H1 (cell line): ENCODE results near the gene RTN4. TPM values are rescaled to one million over a fixed set of nuclear protein-coding genes. Genes with fewer than 3 reads are reported as not detected.

Experiments
- FOSL1 ChIP-seq: IDR thresholded peaks from 2 replicates; pipeline ENCODE4 v1.6.1; 2011; ENCODE audit warnings: mild to moderate bottlenecking, low read depth, low read length, moderate library complexity; ENCODE audit not compliant: insufficient read depth
- GABPA ChIP-seq: IDR thresholded peaks from 2 replicates; pipeline ENCODE4 v1.6.1; 2011; ENCODE audit warnings: mild to moderate bottlenecking, low read length, moderate library complexity, borderline replicate concordance; ENCODE audit not compliant: insufficient read depth
- GTF2F1 ChIP-seq: IDR thresholded peaks from 2 replicates; pipeline ENCODE4 v1.6.1; 2012; ENCODE audit warnings: low read depth, low read length, improper control_type of control experiment, borderline replicate concordance
- JUN ChIP-seq: IDR thresholded peaks from 2 replicates; pipeline ENCODE4 v1.6.1; 2011; ENCODE audit warnings: low read depth, mild to moderate bottlenecking, improper control_type of control experiment, low read length
- RFX5 ChIP-seq: IDR thresholded peaks from 2 replicates; pipeline ENCODE4 v1.6.1; 2011; ENCODE audit warnings: low read depth, low read length, improper control_type of control experiment, borderline replicate concordance
- polyA plus RNA-seq, 7 experiments: library from polyadenylated mRNA; depleted of rRNA in 3 of 7; stranded (reverse) in 5 of 7; unstranded in 2 of 7; fragments of >200 nt in 5 of 7; fragments of 200-250 nt in 2 of 7; gene quantifications; 1 replicate in 5 of 7; 2 replicates in 1 of 7; 4 replicates in 1 of 7; pipeline versions ENCODE4 v1.2.1 to v1.2.3, GENCODE V29; 2011 to 2013; ENCODE audit warnings: missing spikeins in 2 of 7, mixed read lengths in 2 of 7
- total RNA-seq: library from RNA; stranded (reverse); fragmentation: NEBNext Ultra II Directional; extraction: Animal tissue kit (Norgen Biotek cat#: 25700); gene quantifications from 2 replicates; pipeline ENCODE4 v1.2.1, GENCODE V29; 2021
- TF ChIP-seq, protein P1 (sequence below): fragments of 300-600 bp; sonication (generic); IDR thresholded peaks from 2 replicates; pipeline ENCODE4 v1.7.1; 2012; ENCODE audit warnings: low read length, moderate library complexity, mild to moderate bottlenecking, inconsistent platforms; ENCODE audit not compliant: insufficient replicate concordance
- TF ChIP-seq, protein P2 (sequence below): IDR thresholded peaks from 2 replicates; pipeline ENCODE4 v1.6.1; 2012; ENCODE audit warnings: inconsistent platforms

The RTN4 gene
- total and polyA plus RNA-seq, 2 of the 8 experiments (the other 6 are each of a cell fraction or from before 2014, with no cell fraction given) = 179 to 242 TPM

DNA sequence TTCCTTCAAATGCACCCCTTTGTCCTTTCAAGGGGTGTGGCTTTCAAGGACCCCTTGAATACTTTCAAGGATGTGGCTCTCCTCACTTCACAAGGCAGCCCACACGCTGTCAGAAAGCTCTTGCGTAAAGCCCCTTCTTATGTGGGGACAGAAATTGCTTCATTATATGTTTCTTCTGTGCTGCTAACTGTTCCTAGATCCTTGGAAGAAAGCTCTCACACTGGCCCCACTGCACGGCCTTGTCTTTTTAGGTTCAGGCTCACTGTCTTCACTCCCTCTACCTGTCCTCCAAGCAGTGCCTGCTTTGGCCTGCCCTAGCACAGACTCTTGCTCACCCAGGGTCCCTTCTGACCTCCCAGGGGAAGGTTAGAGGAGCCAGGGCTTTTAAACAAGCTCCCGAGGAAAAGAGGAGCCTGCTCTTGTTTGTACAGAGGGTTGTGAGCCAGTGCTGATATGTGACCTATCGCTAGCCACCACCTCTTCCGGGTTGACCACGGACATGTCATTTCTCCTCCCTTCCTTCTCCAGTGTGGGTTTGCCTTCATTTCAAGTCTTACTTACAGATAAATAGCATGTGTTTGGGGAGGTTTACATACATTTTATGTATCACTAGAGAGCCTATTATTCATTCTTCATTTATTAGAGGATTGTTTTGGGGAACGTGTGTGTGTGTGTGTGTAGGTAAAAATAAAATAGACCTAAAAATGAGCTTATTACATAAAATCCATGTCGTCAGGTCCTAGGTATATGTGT, 94.7 kb downstream of the RTN4 start (continued):
- TF ChIP-seq, protein P1, sequence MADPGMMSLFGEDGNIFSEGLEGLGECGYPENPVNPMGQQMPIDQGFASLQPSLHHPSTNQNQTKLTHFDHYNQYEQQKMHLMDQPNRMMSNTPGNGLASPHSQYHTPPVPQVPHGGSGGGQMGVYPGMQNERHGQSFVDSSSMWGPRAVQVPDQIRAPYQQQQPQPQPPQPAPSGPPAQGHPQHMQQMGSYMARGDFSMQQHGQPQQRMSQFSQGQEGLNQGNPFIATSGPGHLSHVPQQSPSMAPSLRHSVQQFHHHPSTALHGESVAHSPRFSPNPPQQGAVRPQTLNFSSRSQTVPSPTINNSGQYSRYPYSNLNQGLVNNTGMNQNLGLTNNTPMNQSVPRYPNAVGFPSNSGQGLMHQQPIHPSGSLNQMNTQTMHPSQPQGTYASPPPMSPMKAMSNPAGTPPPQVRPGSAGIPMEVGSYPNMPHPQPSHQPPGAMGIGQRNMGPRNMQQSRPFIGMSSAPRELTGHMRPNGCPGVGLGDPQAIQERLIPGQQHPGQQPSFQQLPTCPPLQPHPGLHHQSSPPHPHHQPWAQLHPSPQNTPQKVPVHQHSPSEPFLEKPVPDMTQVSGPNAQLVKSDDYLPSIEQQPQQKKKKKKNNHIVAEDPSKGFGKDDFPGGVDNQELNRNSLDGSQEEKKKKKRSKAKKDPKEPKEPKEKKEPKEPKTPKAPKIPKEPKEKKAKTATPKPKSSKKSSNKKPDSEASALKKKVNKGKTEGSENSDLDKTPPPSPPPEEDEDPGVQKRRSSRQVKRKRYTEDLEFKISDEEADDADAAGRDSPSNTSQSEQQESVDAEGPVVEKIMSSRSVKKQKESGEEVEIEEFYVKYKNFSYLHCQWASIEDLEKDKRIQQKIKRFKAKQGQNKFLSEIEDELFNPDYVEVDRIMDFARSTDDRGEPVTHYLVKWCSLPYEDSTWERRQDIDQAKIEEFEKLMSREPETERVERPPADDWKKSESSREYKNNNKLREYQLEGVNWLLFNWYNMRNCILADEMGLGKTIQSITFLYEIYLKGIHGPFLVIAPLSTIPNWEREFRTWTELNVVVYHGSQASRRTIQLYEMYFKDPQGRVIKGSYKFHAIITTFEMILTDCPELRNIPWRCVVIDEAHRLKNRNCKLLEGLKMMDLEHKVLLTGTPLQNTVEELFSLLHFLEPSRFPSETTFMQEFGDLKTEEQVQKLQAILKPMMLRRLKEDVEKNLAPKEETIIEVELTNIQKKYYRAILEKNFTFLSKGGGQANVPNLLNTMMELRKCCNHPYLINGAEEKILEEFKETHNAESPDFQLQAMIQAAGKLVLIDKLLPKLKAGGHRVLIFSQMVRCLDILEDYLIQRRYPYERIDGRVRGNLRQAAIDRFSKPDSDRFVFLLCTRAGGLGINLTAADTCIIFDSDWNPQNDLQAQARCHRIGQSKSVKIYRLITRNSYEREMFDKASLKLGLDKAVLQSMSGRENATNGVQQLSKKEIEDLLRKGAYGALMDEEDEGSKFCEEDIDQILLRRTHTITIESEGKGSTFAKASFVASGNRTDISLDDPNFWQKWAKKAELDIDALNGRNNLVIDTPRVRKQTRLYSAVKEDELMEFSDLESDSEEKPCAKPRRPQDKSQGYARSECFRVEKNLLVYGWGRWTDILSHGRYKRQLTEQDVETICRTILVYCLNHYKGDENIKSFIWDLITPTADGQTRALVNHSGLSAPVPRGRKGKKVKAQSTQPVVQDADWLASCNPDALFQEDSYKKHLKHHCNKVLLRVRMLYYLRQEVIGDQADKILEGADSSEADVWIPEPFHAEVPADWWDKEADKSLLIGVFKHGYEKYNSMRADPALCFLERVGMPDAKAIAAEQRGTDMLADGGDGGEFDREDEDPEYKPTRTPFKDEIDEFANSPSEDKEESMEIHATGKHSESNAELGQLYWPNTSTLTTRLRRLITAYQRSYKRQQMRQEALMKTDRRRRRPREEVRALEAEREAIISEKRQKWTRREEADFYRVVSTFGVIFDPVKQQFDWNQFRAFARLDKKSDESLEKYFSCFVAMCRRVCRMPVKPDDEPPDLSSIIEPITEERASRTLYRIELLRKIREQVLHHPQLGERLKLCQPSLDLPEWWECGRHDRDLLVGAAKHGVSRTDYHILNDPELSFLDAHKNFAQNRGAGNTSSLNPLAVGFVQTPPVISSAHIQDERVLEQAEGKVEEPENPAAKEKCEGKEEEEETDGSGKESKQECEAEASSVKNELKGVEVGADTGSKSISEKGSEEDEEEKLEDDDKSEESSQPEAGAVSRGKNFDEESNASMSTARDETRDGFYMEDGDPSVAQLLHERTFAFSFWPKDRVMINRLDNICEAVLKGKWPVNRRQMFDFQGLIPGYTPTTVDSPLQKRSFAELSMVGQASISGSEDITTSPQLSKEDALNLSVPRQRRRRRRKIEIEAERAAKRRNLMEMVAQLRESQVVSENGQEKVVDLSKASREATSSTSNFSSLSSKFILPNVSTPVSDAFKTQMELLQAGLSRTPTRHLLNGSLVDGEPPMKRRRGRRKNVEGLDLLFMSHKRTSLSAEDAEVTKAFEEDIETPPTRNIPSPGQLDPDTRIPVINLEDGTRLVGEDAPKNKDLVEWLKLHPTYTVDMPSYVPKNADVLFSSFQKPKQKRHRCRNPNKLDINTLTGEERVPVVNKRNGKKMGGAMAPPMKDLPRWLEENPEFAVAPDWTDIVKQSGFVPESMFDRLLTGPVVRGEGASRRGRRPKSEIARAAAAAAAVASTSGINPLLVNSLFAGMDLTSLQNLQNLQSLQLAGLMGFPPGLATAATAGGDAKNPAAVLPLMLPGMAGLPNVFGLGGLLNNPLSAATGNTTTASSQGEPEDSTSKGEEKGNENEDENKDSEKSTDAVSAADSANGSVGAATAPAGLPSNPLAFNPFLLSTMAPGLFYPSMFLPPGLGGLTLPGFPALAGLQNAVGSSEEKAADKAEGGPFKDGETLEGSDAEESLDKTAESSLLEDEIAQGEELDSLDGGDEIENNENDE = no peak
- TF ChIP-seq FOSL1 = no peak
- TF ChIP-seq, protein P2, sequence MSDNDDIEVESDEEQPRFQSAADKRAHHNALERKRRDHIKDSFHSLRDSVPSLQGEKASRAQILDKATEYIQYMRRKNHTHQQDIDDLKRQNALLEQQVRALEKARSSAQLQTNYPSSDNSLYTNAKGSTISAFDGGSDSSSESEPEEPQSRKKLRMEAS = no peak
- no peak for TF ChIP-seq GABPA
- TF ChIP-seq GTF2F1 = no peak
- TF ChIP-seq JUN = no peak
- TF ChIP-seq RFX5 = no peak
